PFSK-1 (cell line): ENCODE measurements around the gene PATE2.

Experiments
- FOXP2 ChIP-seq: optimal IDR thresholded peaks from 2 replicates; pipeline ENCODE3; 2011; ENCODE audit warnings: borderline replicate concordance, control low read depth, inconsistent platforms; ENCODE audit not compliant: insufficient read depth; ENCODE audit errors: extremely low read length, extremely low read depth
- POLR2AphosphoS5 ChIP-seq: IDR thresholded peaks from 2 replicates; pipeline ENCODE4 v1.6.1; 2012; ENCODE audit warnings: low read depth, mild to moderate bottlenecking, control low read depth, low read length, moderate library complexity
- REST ChIP-seq, 2 experiments: IDR thresholded peaks; 2 replicates each; pipeline versions ENCODE4 v1.6.1 to v1.8.0; 2011 to 2012; ENCODE audit warnings: low read depth in 2 of 2, low read length in 2 of 2, control low read depth in 1 of 2, inconsistent platforms in 1 of 2, mild to moderate bottlenecking in 1 of 2, moderate library complexity in 1 of 2; ENCODE audit not compliant: insufficient read depth in 1 of 2

GRCh38 chr11:125773516-125773915, 5.1 kb downstream of the PATE2 start:
- TF ChIP-seq POLR2AphosphoS5 (no peak), REST (IDR thresholded peaks at IDR 0.05; ENCODE audit: insufficient read depth in 1 of 2, low read depth in 2 of 2, low read length in 2 of 2) (no peak), FOXP2 (no peak)
